Gastrocnemius medialis (tissue), 4 donors: Measurements from ENCODE around the gene TNN. TPM values are rescaled to one million over a fixed set of nuclear protein-coding genes. Genes with fewer than 3 reads are reported as not detected.
A peak's percentile ranks its signal among the peaks of the same experiment; 100 is the strongest.

Experiments
- ATAC-seq, 2 donors: fragments of 150-250 bp; one replicate each; pipeline ENCODE4 v1.9.1; 2016
- DNase-seq, 2 donors: peaks; one replicate each; pipeline ENCODE4 v3.0.0-alpha.2; 2019
- H3K27ac ChIP-seq, 4 donors: fragments of 200-600 bp; sonication (generic); 1 replicate in 1 of 4; 2 replicates in 3 of 4; pipeline ENCODE4 v1.5.1; 2016 to 2018; ENCODE audit warnings: mild to moderate bottlenecking in 2 of 4, moderate library complexity in 1 of 4
- H3K27me3 ChIP-seq, 3 donors: fragments of 200-600 bp; sonication (generic) in 2 of 3; 1 replicate in 1 of 3; 2 replicates in 2 of 3; pipeline versions ENCODE4 v1.5.1 to v1.6.0; 2016 to 2019; ENCODE audit warnings: mild to moderate bottlenecking in 1 of 3, moderate library complexity in 1 of 3
- H3K36me3 ChIP-seq, 2 donors: fragments of 200-600 bp; sonication (generic) in 1 of 2; one replicate each; pipeline ENCODE4 v1.5.1; 2017 to 2018
- H3K4me1 ChIP-seq, 2 donors: fragments of 200-600 bp; sonication (generic) in 1 of 2; one replicate each; pipeline ENCODE4 v1.5.1; 2016 to 2017; ENCODE audit warnings: mild to moderate bottlenecking in 2 of 2
- H3K4me3 ChIP-seq, 4 donors: fragments of 200-600 bp; sonication (generic) in 3 of 4; 1 replicate in 1 of 4; 2 replicates in 3 of 4; pipeline ENCODE4 v1.5.1; 2016 to 2019; ENCODE audit warnings: mild to moderate bottlenecking in 2 of 4
- H3K9me3 ChIP-seq, 3 donors: fragments of 200-600 bp; sonication (generic) in 2 of 3; 1 replicate in 1 of 3; 2 replicates in 2 of 3; pipeline ENCODE4 v1.5.1; 2016 to 2019
- CTCF ChIP-seq, 5 experiments: fragments of 450-650 bp in 3 of 5; fragments of 200-600 bp in 2 of 5; sonication (generic) in 2 of 5; IDR thresholded peaks in 4 of 5; conservative IDR thresholded peaks in 1 of 5; 1 replicate in 4 of 5; 2 replicates in 1 of 5; pipeline ENCODE4 v1.5.1; 2016 to 2019; ENCODE audit warnings: antibody characterized with exemption in 5 of 5, mild to moderate bottlenecking in 3 of 5, moderate library complexity in 3 of 5
- POLR2A ChIP-seq, 2 donors: fragments of 450-650 bp; IDR thresholded peaks; one replicate each; pipeline ENCODE4 v1.6.1; 2017; ENCODE audit warnings: antibody characterized with exemption in 2 of 2, mild to moderate bottlenecking in 2 of 2, moderate library complexity in 2 of 2
- in situ Hi-C, 4 donors: fragments of 200-750 bp; cut with MboI; loops; one replicate each; pipeline versions ENCODE4 v1.15.0 to v1.8.0; 2017; ENCODE audit warnings: low sequenced_read_pairs in 4 of 4
- intact Hi-C: fragments of 100-400 bp; cut with DNase I; formaldehyde crosslinking; loops from one replicate; pipeline ENCODE4 v1.15.1; 2023; ENCODE audit warnings: low total_unique reads
- total RNA-seq, 4 donors: library from RNA; depleted of rRNA; stranded (reverse); fragments of >200 nt; gene quantifications; one replicate each; pipeline versions ENCODE4 v1.1.0 to v1.2.3, GENCODE V29; 2016

TNN gene
- total RNA-seq, 4 donors from 2014 or later: 0.07 TPM; not detected in 3

DNA sequence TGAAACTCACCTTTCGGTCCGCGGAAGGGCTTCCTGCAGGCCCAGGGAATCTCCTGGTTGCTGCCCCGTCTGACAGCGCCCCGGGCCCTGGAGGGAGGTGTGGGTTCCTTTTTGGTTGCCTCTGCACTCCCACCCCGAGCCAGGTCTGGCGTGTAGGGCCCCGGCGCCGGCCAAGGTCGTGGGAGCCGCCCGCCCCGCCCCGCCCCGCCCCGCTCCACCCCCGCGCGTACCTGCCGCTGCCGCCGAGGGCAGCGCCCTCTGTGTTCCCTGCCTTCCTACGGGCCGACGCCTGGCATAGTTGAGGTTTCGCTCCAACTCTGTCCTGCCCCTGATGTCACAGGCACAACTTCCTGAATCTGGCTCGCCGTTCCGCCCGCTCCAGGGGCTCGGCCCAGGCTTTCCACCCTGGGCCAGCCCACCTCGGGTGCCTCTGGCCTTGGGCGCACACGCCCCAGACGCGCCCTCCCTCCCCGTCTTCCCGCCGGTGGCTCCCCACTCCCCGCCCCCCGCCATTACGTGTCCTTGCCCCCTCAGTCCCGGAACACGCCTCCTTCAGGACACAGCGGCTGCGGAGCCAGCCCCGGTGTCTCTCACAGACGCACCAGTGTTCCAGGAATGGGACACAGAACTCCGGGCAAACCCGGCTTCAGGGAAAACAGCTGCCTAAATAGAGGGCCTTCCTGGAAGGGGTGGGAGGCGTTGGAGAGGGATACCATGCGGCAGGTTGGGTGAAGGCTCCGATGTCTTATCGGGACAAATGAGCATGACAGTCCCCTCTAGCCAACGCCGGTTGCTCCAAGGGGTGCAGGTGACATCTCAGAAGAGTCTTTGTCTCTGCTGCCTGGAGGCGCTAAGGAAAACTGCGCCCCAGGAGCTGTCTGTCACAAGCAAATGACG, 125.2 kb downstream of the TNN start, which contains the start of gene KIAA0040:
TSS of gene KIAA0040 (minus strand) at position 147 of the 897 bp plus-strand sequence. CDS start 31,763 bp downstream, outside the sequence.
- ATAC-seq: peak; percentile 75 to 83
- intact Hi-C loops (loop anchor here (2.0 to 5.0 kb wide), 2 partner anchors 38 to 171 kb away; partner anchors contain the start of gene MRPS14), in situ Hi-C loops (no loop called here)
- DNase-seq: peak; percentile 53 to 69
- H3K4me1 ChIP-seq: peaks cover 10 to 43% of the 10 kb centered on the region in 2 donors
- H3K4me3 ChIP-seq: peak within 1 kb of the TSS; percentile 76 to 90 (median 78)
- H3K36me3 ChIP-seq: no peaks in the 10 kb centered on the region
- peak within 1 kb of the TSS; percentile 86 to 95 (median 91) for H3K27ac ChIP-seq
- H3K27me3 ChIP-seq: no peaks in the 10 kb centered on the region
- H3K9me3 ChIP-seq: no peaks in the 10 kb centered on the region
- TF ChIP-seq POLR2A (IDR thresholded peaks at IDR 0.05) (peak; percentile 10 to 29), CTCF (IDR thresholded peaks at IDR 0.05 in 4 of 5, conservative IDR thresholded peaks at IDR 0.05 in 1 of 5) (no peak)

DNA sequence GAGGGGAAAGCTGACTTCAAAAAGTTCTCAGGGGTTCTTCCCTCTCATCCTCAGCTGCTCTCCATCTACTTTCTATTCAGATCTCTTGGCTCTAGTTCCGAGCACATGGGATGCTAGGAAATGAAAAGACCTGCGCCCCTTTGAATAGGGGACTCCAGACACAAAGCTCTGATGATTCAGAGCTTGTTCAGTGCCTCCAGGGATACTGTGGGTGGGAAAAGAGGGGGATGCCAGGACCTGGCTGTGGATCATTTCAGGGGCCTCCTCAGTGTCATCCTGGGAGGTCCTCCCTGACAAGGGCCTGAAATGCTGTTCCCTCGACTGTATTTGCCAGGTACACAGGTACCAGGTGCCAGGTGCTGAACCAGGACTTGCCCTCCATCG, 125.9 kb downstream of the TNN start:
- ATAC-seq (peak in 1 of 2 donors; percentile 2), DNase-seq (no peak)
- Histone ChIP-seq H3K4me3 (peak overlapping the region; percentile 76 to 90 (median 78)), H3K27ac (peak overlapping the region; percentile 86 to 95 (median 91)), H3K9me3 (no peaks in the 10 kb centered on the region), H3K4me1 (peaks cover 10 to 36% of the 10 kb centered on the region in 2 donors), H3K36me3 (no peaks in the 10 kb centered on the region), H3K27me3 (no peaks in the 10 kb centered on the region)
- intact Hi-C loops (loop anchor here (2.0 to 5.0 kb wide), 2 partner anchors 39 to 171 kb away; partner anchors contain the start of gene MRPS14), in situ Hi-C loops (no loop called here)
- TF ChIP-seq POLR2A (IDR thresholded peaks at IDR 0.05) (no peak), CTCF (IDR thresholded peaks at IDR 0.05 in 4 of 5, conservative IDR thresholded peaks at IDR 0.05 in 1 of 5) (no peak)

GRCh38 chr1:175195281-175195680, 127.6 kb downstream of the TNN start:
- H3K36me3 ChIP-seq: no peaks in the 10 kb centered on the region
- H3K9me3 ChIP-seq: no peaks in the 10 kb centered on the region
- H3K27me3 ChIP-seq: no peaks in the 10 kb centered on the region
- H3K27ac ChIP-seq: no peak overlapping the region
- intact Hi-C loops (no loop called here), in situ Hi-C loops (no loop called here)
- H3K4me1 ChIP-seq: peaks cover 13 to 25% of the 10 kb centered on the region in 2 donors
- ATAC-seq (no peak), DNase-seq (no peak)
- H3K4me3 ChIP-seq: no peak overlapping the region
- TF ChIP-seq CTCF (IDR thresholded peaks at IDR 0.05 in 4 of 5, conservative IDR thresholded peaks at IDR 0.05 in 1 of 5) (no peak), POLR2A (IDR thresholded peaks at IDR 0.05) (no peak)

DNA sequence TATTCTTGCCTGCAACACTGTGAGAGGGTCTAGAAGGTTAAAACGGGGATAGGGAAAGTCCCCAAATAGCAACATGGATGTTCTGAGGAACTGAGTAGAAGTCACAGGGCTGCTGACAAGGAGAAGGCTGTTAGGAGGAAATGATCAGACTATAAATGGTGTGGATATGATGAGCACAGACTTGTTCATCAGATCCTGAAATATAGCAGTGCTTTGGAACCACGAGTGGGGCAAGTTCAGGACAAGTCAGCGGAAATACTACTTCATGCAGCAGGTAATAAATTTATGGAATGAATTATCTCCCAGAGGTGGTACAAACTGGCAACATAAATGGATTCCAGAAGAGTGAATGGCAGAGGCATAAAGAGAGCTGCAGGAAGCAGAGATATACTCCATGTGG, 128.2 kb downstream of the TNN start:
- TF ChIP-seq CTCF (IDR thresholded peaks at IDR 0.05 in 4 of 5, conservative IDR thresholded peaks at IDR 0.05 in 1 of 5): no peak
- no peak for TF ChIP-seq POLR2A (IDR thresholded peaks at IDR 0.05)
- intact Hi-C loops: no loop called here
- peaks cover 17 to 21% of the 10 kb centered on the region in 2 donors for H3K4me1 ChIP-seq

More for the DNA sequence above, 128.2 kb downstream of the TNN start:
- ATAC-seq: no peak
- Histone ChIP-seq H3K9me3 (no peaks in the 10 kb centered on the region), H3K36me3 (no peaks in the 10 kb centered on the region), H3K27me3 (no peaks in the 10 kb centered on the region), H3K4me3 (no peak overlapping the region), H3K27ac (no peak overlapping the region)
- in situ Hi-C loops: no loop called here
- DNase-seq: no peak
